IMR-90 (cell line): ENCODE data around the gene ZDHHC21.

Experiments used
- CTCF ChIP-seq: conservative IDR thresholded peaks from 2 replicates; pipeline ENCODE4 v1.5.1; 2012; ENCODE audit warnings: mild to moderate bottlenecking, low read depth, low read length, improper control_type of control experiment
- FOS ChIP-seq: fragments of 150-350 bp; IDR thresholded peaks from 2 replicates; pipeline ENCODE4 v1.6.1; 2016; ENCODE audit warnings: low read depth, low read length

- TF ChIP-seq CTCF (peak; percentile 59), FOS (no peak)
These were observed 40.4 kb downstream of the ZDHHC21 start for GRCh38 chr9:14652729-14653377.
